Endothelial cell of umbilical vein (primary cell): ENCODE measurements around the gene GMNC.

Experiments used
- CTCF ChIP-seq, 2 donors: IDR thresholded peaks; 1 replicate in 1 of 2; 2 replicates in 1 of 2; pipeline ENCODE4 v1.5.1; 2011; ENCODE audit warnings: low read length in 2 of 2, mild to moderate bottlenecking in 2 of 2, moderate library complexity in 2 of 2, control low read depth in 1 of 2, inconsistent platforms in 1 of 2, low read depth in 1 of 2; ENCODE audit not compliant: insufficient read depth in 1 of 2; ENCODE audit errors: extremely low read depth in 1 of 2
- EZH2 ChIP-seq: IDR thresholded peaks from 2 replicates; pipeline ENCODE4 v1.6.1; 2012; ENCODE audit warnings: borderline replicate concordance, low read depth, mild to moderate bottlenecking, moderate library complexity, low read length, inconsistent platforms; ENCODE audit not compliant: severe bottlenecking
- FOS ChIP-seq: IDR thresholded peaks from 2 replicates; pipeline ENCODE4 v1.6.1; 2011; ENCODE audit warnings: mild to moderate bottlenecking, low read length, moderate library complexity, borderline replicate concordance; ENCODE audit not compliant: insufficient read depth
- GATA2 ChIP-seq: IDR thresholded peaks from 2 replicates; pipeline ENCODE4 v1.7.0; 2011; ENCODE audit warnings: low read depth, mild to moderate bottlenecking, moderate library complexity, mixed read lengths, low read length; ENCODE audit not compliant: insufficient read length, insufficient read depth
- MYC ChIP-seq: IDR thresholded peaks from one replicate; pipeline ENCODE4 v1.6.1; 2011; ENCODE audit warnings: mild to moderate bottlenecking, low read depth, low read length
- POLR2A ChIP-seq: IDR thresholded peaks from 2 replicates; pipeline ENCODE4 v1.6.1; 2012; ENCODE audit warnings: low read depth, mild to moderate bottlenecking, control low read depth, low read length
- POLR2AphosphoS5 ChIP-seq: IDR thresholded peaks from 2 replicates; pipeline ENCODE4 v1.6.1; 2012; ENCODE audit warnings: low read depth, mild to moderate bottlenecking, control low read depth, low read length, moderate library complexity; ENCODE audit not compliant: insufficient read depth
- TF ChIP-seq, protein P1 (sequence below): IDR thresholded peaks from 2 replicates; pipeline ENCODE4 v1.6.1; 2011; ENCODE audit not compliant: insufficient read depth, insufficient read length

GRCh38 chr3:190864002-190864401, 1.5 kb upstream of the GMNC start:
- no peak for TF ChIP-seq EZH2
- TF ChIP-seq CTCF (IDR thresholded peaks at IDR 0.05; ENCODE audit: extremely low read depth in 1 of 2, insufficient read depth in 1 of 2, low read depth in 1 of 2, low read length in 2 of 2): no peak
- no peak for TF ChIP-seq POLR2AphosphoS5
- TF ChIP-seq POLR2A: no peak
- no peak for TF ChIP-seq FOS
- no peak for TF ChIP-seq MYC
- TF ChIP-seq GATA2: no peak
- TF ChIP-seq, protein P1, sequence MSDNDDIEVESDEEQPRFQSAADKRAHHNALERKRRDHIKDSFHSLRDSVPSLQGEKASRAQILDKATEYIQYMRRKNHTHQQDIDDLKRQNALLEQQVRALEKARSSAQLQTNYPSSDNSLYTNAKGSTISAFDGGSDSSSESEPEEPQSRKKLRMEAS: no peak
